ENCODE results near the gene PSMD9. TPM values are rescaled to one million over a fixed set of nuclear protein-coding genes. Genes with fewer than 3 reads are reported as not detected.
A peak's percentile ranks its signal among the peaks of the same experiment; 100 is the strongest.
"Not testable (repeated sequence)": the region's sequence is repeated elsewhere in the genome, so short reads cannot be mapped to it uniquely, and the experiment has no call there.

The PSMD9 gene
- total RNA-seq, 1 experiment from 2014 or later = 95.1 TPM

- in situ Hi-C loops (cut with HindIII; ENCODE audit: low pct_unique_long_range_greater_than_20kb, low sequenced_read_pairs) = no loop called here
- DNase-seq (ENCODE audit: low read depth, low spot score) = no peak
Observed at GRCh38 chr12:121866331-121866730, 22.3 kb upstream of the PSMD9 start.

- in situ Hi-C loops (cut with HindIII; ENCODE audit: low pct_unique_long_range_greater_than_20kb, low sequenced_read_pairs); DNase-seq (ENCODE audit: low read depth, low spot score): not testable (repeated sequence)
Observed at GRCh38 chr12:121869229-121869628, 19.4 kb upstream of the PSMD9 start.

GRCh38 chr12:121871467-121871866 is 17.1 kb upstream of the PSMD9 start:
- DNase-seq (ENCODE audit: low read depth, low spot score) = no peak
- in situ Hi-C loops (cut with HindIII; ENCODE audit: low pct_unique_long_range_greater_than_20kb, low sequenced_read_pairs) = no loop called here

GRCh38 chr12:121872546-121873215 is 15.9 kb upstream of the PSMD9 start:
- peak; percentile 28 for DNase-seq (ENCODE audit: low read depth, low spot score)
- in situ Hi-C loops (cut with HindIII; ENCODE audit: low pct_unique_long_range_greater_than_20kb, low sequenced_read_pairs) = no loop called here

GRCh38 chr12:121873216-121873569 is 15.4 kb upstream of the PSMD9 start:
- in situ Hi-C loops (cut with HindIII; ENCODE audit: low pct_unique_long_range_greater_than_20kb, low sequenced_read_pairs) = no loop called here
- DNase-seq (ENCODE audit: low read depth, low spot score) = no peak

GRCh38 chr12:121874071-121874470 is 14.5 kb upstream of the PSMD9 start:
- in situ Hi-C loops (cut with HindIII; ENCODE audit: low pct_unique_long_range_greater_than_20kb, low sequenced_read_pairs) = no loop called here
- DNase-seq (ENCODE audit: low read depth, low spot score) = no peak

GRCh38 chr12:121875582-121875981 is 13.0 kb upstream of the PSMD9 start:
- DNase-seq (ENCODE audit: low read depth, low spot score) = no peak
- in situ Hi-C loops (cut with HindIII; ENCODE audit: low pct_unique_long_range_greater_than_20kb, low sequenced_read_pairs) = no loop called here

GRCh38 chr12:121876080-121876447 is 12.5 kb upstream of the PSMD9 start:
- in situ Hi-C loops (cut with HindIII; ENCODE audit: low pct_unique_long_range_greater_than_20kb, low sequenced_read_pairs); DNase-seq (ENCODE audit: low read depth, low spot score): not testable (repeated sequence)

- in situ Hi-C loops (cut with HindIII; ENCODE audit: low pct_unique_long_range_greater_than_20kb, low sequenced_read_pairs) = no loop called here
- DNase-seq (ENCODE audit: low read depth, low spot score) = no peak
Observed at GRCh38 chr12:121883315-121883660, 5.3 kb upstream of the PSMD9 start.

GRCh38 chr12:121885129-121885528 is 3.5 kb upstream of the PSMD9 start:
- in situ Hi-C loops (cut with HindIII; ENCODE audit: low pct_unique_long_range_greater_than_20kb, low sequenced_read_pairs); DNase-seq (ENCODE audit: low read depth, low spot score): not testable (repeated sequence)

GRCh38 chr12:121888083-121888477 is 510 bp upstream of the PSMD9 start:
- in situ Hi-C loops (cut with HindIII; ENCODE audit: low pct_unique_long_range_greater_than_20kb, low sequenced_read_pairs) = no loop called here
- DNase-seq (ENCODE audit: low read depth, low spot score) = no peak

GRCh38 chr12:121889274-121889624 is 659 bp downstream of the PSMD9 start:
- DNase-seq (ENCODE audit: low read depth, low spot score) = no peak
- in situ Hi-C loops (cut with HindIII; ENCODE audit: low pct_unique_long_range_greater_than_20kb, low sequenced_read_pairs) = no loop called here

GRCh38 chr12:121889661-121890060 is 1.1 kb downstream of the PSMD9 start:
- DNase-seq (ENCODE audit: low read depth, low spot score); in situ Hi-C loops (cut with HindIII; ENCODE audit: low pct_unique_long_range_greater_than_20kb, low sequenced_read_pairs): not testable (repeated sequence)

GRCh38 chr12:121892673-121893561 is 4.3 kb downstream of the PSMD9 start:
- in situ Hi-C loops (cut with HindIII; ENCODE audit: low pct_unique_long_range_greater_than_20kb, low sequenced_read_pairs) = no loop called here
- DNase-seq (ENCODE audit: low read depth, low spot score) = no peak

GRCh38 chr12:121893961-121894460 is 5.4 kb downstream of the PSMD9 start:
- peak; percentile 38 for DNase-seq (ENCODE audit: low read depth, low spot score)
- in situ Hi-C loops (cut with HindIII; ENCODE audit: low pct_unique_long_range_greater_than_20kb, low sequenced_read_pairs) = no loop called here

- peak; percentile 39 for DNase-seq (ENCODE audit: low read depth, low spot score)
- in situ Hi-C loops (cut with HindIII; ENCODE audit: low pct_unique_long_range_greater_than_20kb, low sequenced_read_pairs) = no loop called here
Observed at GRCh38 chr12:121894633-121895032, 6.0 kb downstream of the PSMD9 start.

GRCh38 chr12:121898287-121898686 is 9.7 kb downstream of the PSMD9 start:
- in situ Hi-C loops (cut with HindIII; ENCODE audit: low pct_unique_long_range_greater_than_20kb, low sequenced_read_pairs) = no loop called here
- no peak for DNase-seq (ENCODE audit: low read depth, low spot score)

- in situ Hi-C loops (cut with HindIII; ENCODE audit: low pct_unique_long_range_greater_than_20kb, low sequenced_read_pairs) = no loop called here
- no peak for DNase-seq (ENCODE audit: low read depth, low spot score)
Observed at GRCh38 chr12:121899590-121899989, 11.0 kb downstream of the PSMD9 start.

- in situ Hi-C loops (cut with HindIII; ENCODE audit: low pct_unique_long_range_greater_than_20kb, low sequenced_read_pairs) = no loop called here
- DNase-seq (ENCODE audit: low read depth, low spot score) = no peak
Observed at GRCh38 chr12:121903202-121903601, 14.6 kb downstream of the PSMD9 start.
